ENCODE data around the gene NOL7. TPM values are rescaled to one million over a fixed set of nuclear protein-coding genes. Genes with fewer than 3 reads are reported as not detected.

Gene NOL7
- total RNA-seq, 1 donor from 2014 or later, result 49.1 TPM

- no peaks in the 10 kb centered on the region for H3K36me3 Mint-ChIP-seq (ENCODE audit: low read depth)
- H3K27me3 Mint-ChIP-seq (ENCODE audit: low read depth), result no peaks in the 10 kb centered on the region
- H3K4me1 Mint-ChIP-seq (ENCODE audit: low read depth), result peaks cover 30% of the 10 kb centered on the region
- no peak for DNase-seq (ENCODE audit: low spot score)
- no peak overlapping the region for H3K4me3 Mint-ChIP-seq (ENCODE audit: unreplicated experiment)
- H3K9me3 Mint-ChIP-seq (ENCODE audit: low read depth), result no peaks in the 10 kb centered on the region
- H3K27ac Mint-ChIP-seq (ENCODE audit: unreplicated experiment), result peak overlapping the region; percentile 19
- no peak for TF ChIP-seq CTCF (IDR thresholded peaks at IDR 0.05)
Observed at GRCh38 chr6:13611715-13612114, 3.4 kb upstream of the NOL7 start.

GRCh38 chr6:13613029-13613594 is 2.0 kb upstream of the NOL7 start:
- peaks cover 39% of the 10 kb centered on the region for H3K4me1 Mint-ChIP-seq (ENCODE audit: low read depth)
- H3K4me3 Mint-ChIP-seq (ENCODE audit: unreplicated experiment), result no peak overlapping the region
- no peaks in the 10 kb centered on the region for H3K9me3 Mint-ChIP-seq (ENCODE audit: low read depth)
- no peak for DNase-seq (ENCODE audit: low spot score)
- peaks cover 6% of the 10 kb centered on the region for H3K36me3 Mint-ChIP-seq (ENCODE audit: low read depth)
- H3K27me3 Mint-ChIP-seq (ENCODE audit: low read depth), result no peaks in the 10 kb centered on the region
- no peak overlapping the region for H3K27ac Mint-ChIP-seq (ENCODE audit: unreplicated experiment)
- TF ChIP-seq CTCF (IDR thresholded peaks at IDR 0.05), result no peak

GRCh38 chr6:13614126-13614925 is 809 bp upstream of the NOL7 start:
- Mint-ChIP-seq H3K4me1 (ENCODE audit: low read depth) (peaks cover 39% of the 10 kb centered on the region), H3K9me3 (ENCODE audit: low read depth) (no peaks in the 10 kb centered on the region), H3K36me3 (ENCODE audit: low read depth) (peaks cover 11% of the 10 kb centered on the region), H3K4me3 (ENCODE audit: unreplicated experiment) (peak overlapping the region; percentile 97), H3K27ac (ENCODE audit: unreplicated experiment) (peak overlapping the region; percentile 97), H3K27me3 (ENCODE audit: low read depth) (no peaks in the 10 kb centered on the region)
- DNase-seq (ENCODE audit: low spot score), result no peak
- no peak for TF ChIP-seq CTCF (IDR thresholded peaks at IDR 0.05)

GRCh38 chr6:13615792-13616120 is 621 bp downstream of the NOL7 start:
- DNase-seq (ENCODE audit: low spot score), result no peak

GRCh38 chr6:13617066-13617465 is 1.9 kb downstream of the NOL7 start:
- no peak for DNase-seq (ENCODE audit: low spot score)
- Mint-ChIP-seq H3K9me3 (ENCODE audit: low read depth) (no peaks in the 10 kb centered on the region), H3K36me3 (ENCODE audit: low read depth) (peaks cover 15% of the 10 kb centered on the region), H3K27me3 (ENCODE audit: low read depth) (no peaks in the 10 kb centered on the region), H3K4me1 (ENCODE audit: low read depth) (peaks cover 33% of the 10 kb centered on the region), H3K4me3 (ENCODE audit: unreplicated experiment) (peak overlapping the region; percentile 97), H3K27ac (ENCODE audit: unreplicated experiment) (peak overlapping the region; percentile 82)
- TF ChIP-seq CTCF (IDR thresholded peaks at IDR 0.05), result no peak

More at GRCh38 chr6:13615792-13616120, 621 bp downstream of the NOL7 start:
- H3K36me3 Mint-ChIP-seq (ENCODE audit: low read depth), result peaks cover 13% of the 10 kb centered on the region
- H3K4me3 Mint-ChIP-seq (ENCODE audit: unreplicated experiment), result peak overlapping the region; percentile 97
- peaks cover 39% of the 10 kb centered on the region for H3K4me1 Mint-ChIP-seq (ENCODE audit: low read depth)
- H3K27ac Mint-ChIP-seq (ENCODE audit: unreplicated experiment), result peak overlapping the region; percentile 97
- no peaks in the 10 kb centered on the region for H3K9me3 Mint-ChIP-seq (ENCODE audit: low read depth)
- H3K27me3 Mint-ChIP-seq (ENCODE audit: low read depth), result no peaks in the 10 kb centered on the region
- TF ChIP-seq CTCF (IDR thresholded peaks at IDR 0.05), result no peak

All from chondrocyte (in vitro differentiated cells).